ENCODE results near the gene RNF208.

- TF ChIP-seq EZH2 (IDR thresholded peaks at IDR 0.05; ENCODE audit: borderline replicate concordance, low read length): no peak
- no peak for TF ChIP-seq CTCF (IDR thresholded peaks at IDR 0.05; ENCODE audit: low read length)
Measured at GRCh38 chr9:137204731-137205125, 17.3 kb downstream of the RNF208 start.
